ENCODE data around the gene SIVA1.
A peak's percentile ranks its signal among the peaks of the same experiment; 100 is the strongest.

SIVA1 gene

DNA sequence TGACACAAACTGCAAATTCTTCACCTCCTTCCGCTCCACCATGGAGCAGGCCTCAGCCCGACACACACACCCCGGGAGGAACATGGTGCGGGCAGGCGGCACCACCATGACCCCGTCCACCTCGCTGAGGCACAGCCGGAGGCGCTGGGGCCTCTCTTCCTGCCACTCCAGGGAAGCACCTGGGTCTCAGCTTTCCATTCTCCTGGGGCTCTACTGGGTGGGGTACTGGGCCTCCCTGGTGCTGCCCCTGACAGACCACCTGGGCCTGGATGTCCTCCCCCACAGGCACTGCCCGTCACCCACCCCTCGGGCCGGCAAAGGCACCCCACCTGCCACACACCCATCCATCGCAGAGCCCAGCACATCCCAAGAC lies 32.7 kb downstream of the SIVA1 start:
- DNase-seq = no peak

DNA sequence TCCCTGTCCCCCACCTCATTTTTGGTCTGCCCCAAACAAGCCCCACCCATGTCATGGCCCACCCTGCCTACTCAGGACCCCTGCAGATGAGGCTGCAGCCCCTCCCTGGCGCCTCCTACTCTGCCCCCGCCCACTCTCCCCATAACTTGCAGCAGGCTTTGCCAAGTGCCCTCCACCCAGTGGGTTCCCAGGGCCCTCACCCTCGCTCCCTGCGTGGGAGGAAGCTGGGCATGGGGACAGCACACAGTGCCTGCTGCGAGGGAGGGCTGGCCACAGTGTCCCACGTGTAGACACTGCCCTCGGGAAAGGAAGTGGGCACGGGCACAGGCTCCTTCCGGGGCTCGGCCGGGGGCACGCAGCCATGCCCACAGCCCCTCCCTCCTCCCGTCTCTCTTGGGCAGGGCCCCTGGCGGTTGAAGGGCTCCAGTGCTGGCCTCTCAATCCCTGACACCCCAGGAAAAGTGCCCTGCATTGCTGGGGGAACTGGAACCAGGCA lies 33.2 kb downstream of the SIVA1 start:
- no peak for DNase-seq

DNA sequence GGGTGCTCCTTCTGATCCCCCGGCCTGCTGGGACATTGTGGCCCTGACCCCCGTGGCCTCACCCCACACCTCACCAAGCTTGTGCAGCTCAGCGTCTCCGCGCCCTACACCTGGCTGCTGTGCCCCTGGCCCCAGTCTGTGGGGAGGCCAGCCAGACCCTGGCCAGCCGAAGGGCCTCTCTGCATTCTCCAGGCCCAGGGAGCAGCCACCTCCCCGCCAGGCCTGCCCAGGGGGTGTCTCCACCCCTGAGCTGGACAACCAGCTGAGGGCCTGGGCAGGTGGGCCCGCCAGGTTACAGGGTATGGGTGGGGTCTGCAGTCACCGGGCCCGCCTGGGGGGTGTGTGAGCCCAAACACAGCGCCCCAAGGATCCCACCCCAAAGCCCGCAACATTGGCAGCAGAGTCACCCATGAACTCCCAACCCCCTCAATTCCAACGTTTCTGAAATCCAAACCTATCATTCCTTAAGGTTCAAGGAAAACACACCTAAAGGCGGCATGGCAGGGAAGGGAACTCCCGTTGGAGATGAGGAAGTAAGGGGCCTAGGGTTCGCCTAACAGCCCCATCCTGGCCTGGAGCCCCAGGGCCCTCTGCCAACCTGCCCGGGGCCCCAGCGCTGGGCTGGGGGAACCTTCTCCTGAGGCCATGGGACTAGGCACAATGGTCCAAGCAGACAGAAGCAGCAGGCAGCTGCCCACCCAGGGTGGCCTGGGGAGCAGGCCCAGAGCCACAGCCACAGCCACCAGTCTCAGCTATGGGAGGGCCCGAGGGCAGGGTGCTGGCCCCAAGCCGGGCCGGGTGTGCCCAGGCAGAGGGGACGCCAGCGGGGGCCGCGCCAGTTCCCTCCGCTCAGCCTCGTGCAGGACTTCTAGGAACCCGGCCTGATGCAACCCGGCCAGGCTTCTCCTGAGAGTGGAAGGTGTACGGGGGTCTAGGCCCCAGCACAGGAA lies 34.1 kb downstream of the SIVA1 start:
- DNase-seq = no peak

DNA sequence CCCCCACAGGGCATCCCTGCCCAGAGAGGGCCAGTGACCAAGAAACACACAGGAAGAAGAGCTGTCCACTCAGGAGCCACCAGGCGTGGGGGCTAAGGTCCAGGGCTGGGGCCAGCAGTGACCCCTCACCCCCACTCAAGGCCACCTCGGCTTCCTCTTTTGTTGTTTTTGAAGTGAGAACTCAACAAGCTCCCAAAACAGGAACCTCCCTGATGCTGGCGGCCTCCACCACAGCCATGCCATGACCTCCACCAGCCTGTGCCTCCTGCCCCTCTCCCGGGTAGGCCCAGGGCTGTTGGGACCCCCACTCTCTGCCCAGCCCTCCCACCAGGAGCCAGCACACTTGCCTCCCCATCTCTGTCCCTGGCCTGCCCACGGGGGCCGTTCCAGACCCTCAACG lies 34.8 kb downstream of the SIVA1 start:
- DNase-seq = no peak

GRCh38 chr14:104788161-104788818 lies 35.3 kb downstream of the SIVA1 start:
- no peak for DNase-seq

DNA sequence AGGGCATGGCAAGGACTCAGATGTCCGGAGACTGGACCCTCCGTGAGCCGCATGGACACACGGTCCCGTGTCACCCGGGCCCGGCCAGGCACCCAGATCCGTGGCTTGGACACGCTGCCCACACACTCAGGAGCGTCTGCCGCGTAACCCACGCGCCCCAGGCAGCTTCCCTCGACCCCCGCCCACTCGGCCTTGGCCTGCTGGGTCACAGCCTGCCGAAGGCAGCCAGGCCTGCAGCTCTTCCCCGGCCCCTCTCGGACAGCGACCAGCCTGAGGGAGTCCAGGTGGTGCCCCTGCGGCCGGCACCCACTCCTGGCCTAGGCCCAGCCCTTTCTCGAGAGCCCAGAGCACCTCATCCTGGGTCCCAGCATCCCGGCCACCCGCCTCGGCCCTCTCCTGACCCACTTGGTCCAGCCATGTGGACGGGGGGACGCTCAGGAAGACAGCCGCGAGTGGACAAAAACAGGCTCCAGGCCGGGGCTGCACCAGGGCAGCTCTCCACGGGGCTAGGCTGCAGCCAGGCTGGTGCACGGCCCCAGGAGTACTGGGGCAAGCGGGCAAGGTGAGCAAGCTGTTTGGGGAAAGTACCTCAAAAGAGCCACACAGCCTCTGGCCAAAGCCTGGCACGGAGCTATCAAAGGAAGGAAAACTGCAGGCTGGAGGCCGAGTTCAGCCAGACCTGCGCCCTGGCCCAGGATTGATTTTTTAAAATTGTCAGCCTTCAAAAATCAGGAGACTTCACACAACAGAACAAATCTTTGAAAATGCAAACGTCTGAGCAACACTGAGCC lies 36.1 kb downstream of the SIVA1 start:
- DNase-seq = no peak

- DNase-seq = no peak
Measured at GRCh38 chr14:104789752-104790743, 37.1 kb downstream of the SIVA1 start.

DNA sequence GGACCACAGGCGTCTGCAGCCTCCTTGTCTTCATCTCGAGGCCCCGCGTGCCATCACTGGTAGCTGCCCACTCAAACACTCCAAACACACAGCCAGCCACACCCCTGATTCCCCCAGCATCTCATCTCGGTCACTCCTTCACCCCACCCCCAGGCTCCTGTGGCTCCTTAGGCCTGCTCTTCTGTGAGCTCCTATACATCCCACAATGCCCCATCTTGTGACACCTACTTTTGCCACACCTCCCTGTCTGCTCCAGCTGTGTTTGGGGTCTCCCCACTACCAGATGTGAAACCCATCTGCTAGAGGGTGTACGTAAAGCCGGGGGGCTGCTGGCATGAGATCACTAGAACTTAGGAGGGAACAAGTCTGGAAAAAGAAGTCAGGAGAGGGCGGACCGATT lies 38.5 kb downstream of the SIVA1 start:
- no peak for DNase-seq

DNA sequence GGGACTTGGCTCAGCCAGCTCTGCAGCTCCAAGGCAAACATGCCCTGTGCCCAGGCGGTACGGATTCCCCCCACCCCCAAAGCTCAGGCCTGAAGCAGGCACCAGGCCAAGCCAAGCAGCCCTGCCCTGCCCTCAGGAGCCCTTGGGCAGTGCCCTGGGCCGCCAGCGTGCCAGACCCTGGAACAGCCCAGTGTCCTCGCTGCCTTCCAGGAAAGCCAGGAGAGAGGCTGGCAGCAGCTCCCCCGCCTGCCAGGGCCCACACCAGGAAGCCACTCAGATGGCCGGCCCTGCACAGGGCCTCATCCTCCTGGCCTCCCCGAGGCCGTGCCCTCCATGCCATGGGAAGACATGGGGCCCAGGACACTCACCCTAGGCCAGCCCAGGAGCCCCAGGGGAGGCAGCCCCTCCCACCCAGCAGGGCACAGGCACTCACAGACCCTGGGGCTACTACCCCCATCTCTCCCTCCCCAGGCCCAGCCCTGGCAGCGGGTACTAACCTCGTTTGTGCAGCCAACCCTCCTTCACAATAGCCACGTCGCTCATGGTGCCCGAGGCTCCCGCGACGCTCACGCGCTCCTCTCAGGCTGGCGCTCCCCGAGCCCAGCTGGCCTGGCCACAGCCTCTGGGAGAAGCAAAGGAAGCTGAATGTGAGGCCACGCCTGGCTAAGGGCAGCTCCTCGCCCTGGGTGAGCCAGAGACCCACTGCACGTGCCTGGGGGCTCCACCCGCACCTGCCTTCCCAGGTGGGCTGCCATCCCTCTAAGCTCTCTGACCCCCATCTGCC lies 39.3 kb downstream of the SIVA1 start:
- DNase-seq = no peak

DNA sequence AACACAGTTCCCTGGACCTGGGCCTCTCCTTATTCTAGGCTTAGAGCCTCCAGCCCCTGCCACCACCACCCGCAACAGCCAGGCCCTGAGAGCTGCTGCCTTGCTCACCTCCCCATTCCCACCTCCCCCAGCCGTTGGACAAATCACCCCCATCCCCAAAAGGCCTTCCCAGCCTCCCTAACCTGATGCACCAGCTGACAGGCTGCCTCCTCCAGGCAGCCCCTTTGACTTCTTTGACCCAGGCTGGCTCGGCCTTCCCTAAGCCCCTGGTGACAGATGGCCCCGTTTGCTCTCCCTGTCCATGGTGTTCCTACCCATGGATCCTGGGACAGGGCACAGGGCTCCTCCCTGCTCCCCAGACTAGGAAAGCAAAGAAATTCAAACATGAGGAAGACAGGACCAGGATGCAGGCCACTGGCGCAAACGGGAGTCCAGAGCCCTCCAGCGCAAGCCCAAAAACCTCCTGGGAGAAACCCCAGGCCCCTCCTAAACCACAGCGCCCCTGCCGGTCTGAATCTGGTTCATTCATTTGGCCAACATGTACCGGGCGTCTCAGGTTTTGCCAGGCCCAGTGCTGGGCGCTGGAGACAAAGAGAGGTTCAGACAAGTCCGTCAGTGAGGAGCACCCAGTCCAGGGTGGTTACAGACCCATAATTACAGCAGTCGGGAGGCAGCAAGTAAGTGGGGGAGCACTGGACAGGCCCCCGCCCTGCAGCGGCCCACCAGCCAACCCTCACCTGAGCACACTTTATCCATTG lies 40.2 kb downstream of the SIVA1 start:
- DNase-seq = no peak

GRCh38 chr14:104793703-104793959 lies 40.7 kb downstream of the SIVA1 start:
- DNase-seq = no peak

DNA sequence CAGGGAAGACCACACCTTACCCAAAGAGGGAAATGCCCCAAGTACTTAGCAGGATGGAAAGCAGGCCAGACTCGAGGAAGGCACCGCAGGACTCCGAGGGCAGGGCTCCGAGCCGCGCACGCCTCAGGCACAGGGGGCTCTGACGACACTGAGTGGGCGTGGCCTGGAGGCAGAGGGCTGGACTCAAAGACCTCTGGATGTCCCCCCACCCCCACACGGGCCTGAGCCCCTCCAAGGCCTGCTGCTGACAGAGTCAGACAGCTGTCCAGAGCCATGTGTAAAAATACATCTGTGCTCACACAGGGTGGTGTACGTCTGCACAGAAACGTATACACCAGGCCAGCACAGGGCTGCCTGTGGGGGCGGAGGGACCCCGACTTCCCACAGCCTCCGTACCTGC lies 41.2 kb downstream of the SIVA1 start:
- DNase-seq = no peak

DNA sequence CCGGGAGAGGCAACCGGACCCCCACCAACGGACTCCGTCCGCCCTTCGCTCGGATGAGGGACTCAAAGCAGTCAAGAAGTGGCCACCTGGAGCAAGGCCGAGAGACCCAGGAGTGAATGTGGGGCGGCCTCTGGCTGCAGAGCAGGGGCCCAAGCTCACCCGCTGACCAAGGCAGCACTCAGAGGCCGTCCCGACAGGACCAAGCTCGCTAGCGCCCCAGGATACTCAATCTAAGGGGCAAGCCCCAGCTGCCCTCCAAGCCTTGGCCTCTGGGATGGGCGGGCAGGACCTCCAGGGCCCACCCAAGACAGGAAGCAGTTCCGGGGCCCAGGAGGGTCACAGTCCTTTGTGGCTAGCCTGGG lies 41.7 kb downstream of the SIVA1 start:
- no peak for DNase-seq

DNA sequence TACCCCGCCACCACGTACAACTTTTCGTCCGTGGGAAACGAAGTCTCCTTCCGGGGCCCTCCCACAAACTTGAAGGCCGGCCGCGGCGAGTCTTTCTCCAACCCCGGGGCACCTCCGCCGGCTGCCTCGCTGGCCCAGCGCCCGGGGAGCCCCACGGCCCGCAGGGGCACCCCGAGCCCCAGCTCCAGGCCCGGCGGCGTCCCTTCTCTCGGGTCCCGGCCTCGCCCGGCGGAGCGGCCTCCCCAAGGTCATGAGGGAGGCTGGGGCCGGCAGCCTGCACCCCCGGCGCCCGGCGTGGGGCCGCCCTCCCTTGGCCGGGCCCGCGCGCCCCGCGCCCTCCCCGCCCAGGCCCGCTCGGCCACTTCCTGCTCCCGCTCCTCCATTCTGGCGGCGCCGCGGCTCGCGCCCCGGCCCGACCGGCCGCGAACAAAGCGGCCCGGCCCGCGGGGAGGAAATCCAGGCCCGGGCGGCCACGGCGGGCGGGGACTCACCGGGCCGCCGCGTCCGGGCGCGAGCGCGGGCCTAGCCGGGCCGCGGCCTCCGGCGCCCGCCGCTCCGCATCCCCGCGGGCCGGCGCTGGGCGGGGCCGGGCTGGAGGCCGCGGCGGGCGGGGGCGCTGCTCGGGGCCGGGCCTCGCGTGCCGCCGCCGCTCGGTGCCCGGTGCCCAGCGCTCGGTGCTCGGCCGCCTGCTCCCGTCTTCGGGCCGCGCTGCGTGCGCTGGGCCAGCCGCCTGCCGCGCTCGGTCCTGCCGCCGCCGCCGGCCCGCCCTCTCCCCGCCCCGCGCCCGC lies 42.2 kb downstream of the SIVA1 start, which contains the start of gene AKT1:
Gene AKT1 (minus strand): TSS at position 756 of the 788 bp plus-strand sequence. CDS start 3,105 bp downstream, outside the sequence.
- DNase-seq = no peak

DNA sequence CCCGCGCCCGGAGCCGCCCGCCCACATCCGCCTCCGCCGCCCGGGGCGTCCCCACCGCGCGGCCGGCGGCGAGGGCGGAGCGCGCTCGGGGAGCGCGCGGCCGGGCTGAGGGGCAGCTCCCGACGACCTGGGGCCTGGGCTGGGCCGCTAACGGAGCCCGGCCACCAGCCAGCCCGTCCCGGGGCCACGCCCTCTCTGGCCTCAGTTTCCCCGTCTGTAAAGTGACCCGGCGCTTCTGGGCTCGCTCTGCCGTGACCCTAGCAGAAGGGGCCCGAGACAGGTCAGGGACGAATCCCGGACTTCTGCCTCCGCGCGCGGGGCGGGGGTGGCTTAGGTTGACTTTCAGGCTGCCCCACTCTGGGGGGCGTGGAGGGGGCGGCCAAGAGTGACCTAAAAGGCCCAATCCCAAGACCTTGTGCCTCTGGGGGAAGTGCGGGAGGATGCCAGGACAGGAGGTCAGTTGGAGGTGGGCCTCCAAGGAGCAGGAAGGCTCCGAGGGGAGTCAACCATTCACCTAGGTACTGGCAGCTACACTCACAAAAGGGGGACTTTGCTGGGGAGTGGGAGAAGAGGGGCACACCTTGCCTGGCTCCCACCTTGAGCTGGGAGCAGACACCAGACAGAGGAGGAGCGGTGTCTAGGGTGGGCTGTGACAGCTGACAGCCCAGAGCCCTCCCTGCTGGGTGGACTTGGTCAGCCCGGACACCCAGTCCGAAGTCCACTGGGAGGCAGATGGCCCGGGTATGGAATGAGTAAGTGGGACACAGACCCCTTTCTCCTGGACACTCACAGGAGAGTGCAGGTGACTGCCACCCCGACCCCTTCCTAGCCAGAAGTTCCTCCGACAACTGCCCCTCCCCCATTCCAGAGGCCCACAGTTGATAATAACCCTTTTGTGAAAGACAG lies 43.1 kb downstream of the SIVA1 start:
- DNase-seq = peak in 1 of 2 donors; percentile 26

GRCh38 chr14:104796687-104797081 lies 43.7 kb downstream of the SIVA1 start:
- no peak for DNase-seq

DNA sequence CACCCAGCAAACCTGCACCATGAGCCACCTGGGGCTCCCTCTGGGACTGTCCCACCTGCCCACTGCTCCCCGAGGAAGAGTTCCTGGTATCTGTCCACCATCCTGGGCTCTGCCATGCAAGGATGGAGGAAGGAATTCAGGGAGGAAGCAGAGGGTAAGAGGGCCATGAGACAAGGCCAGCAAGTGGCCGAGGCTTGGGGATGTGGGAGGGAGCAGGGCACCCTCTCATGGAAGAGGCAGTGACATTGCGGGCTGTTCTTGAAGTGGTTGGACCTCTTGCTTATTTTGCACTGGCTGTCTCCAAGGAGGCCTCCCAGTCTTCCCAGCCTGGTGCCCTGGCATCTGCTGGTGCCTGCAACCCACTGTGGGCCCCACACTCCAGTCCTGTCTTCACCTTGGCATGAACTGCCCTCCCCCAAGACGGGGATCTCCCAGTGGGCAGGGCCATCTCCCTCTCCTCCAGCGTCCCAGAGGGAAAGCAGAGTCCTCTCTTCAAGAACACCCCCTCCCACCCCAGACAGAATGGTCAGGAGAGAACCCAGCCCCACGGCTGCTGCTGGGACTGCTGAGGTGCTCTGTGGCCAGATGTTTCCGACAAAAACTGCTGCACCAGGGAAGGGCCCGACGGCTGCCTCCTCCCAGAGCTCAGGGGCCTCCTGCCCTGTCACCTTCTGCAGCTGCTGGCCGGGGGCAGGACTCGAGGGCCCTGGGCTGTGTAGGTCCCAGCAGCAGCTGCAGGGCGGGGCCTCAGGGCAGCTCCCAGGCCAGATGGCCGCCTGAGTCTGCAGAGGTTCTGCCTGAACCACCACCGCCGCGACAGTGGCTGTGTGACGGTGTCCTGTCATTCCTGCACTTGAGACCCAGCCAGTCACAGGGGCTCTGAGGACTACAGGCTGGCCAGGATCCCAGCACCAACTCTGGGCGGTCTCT lies 44.4 kb downstream of the SIVA1 start:
- DNase-seq = no peak
